Measurements from ENCODE around the gene HSPBP1.

GRCh38 chr19:55249841-55250240 is 30.1 kb downstream of the HSPBP1 start:
- no peak for TF ChIP-seq BHLHE40 (IDR thresholded peaks at IDR 0.05; ENCODE audit: low read length)
- no peak for TF ChIP-seq SMC3 (conservative IDR thresholded peaks at IDR 0.05; ENCODE audit: insufficient read depth, low read depth, low read length)
- no peak for TF ChIP-seq MAX (CRISPR knock-in tag; IDR thresholded peaks at IDR 0.05)
- no peak for TF ChIP-seq HDAC6 (IDR thresholded peaks at IDR 0.05; ENCODE audit: low read depth, low read length)
- TF ChIP-seq TRIM28 (IDR thresholded peaks at IDR 0.05): no peak
- TF ChIP-seq CTCF (IDR thresholded peaks at IDR 0.05 in 2 of 3, conservative IDR thresholded peaks at IDR 0.05 in 1 of 3; ENCODE audit: insufficient read depth in 2 of 3, low read depth in 1 of 3, low read length in 3 of 3): no peak
- TF ChIP-seq POLR2A (conservative IDR thresholded peaks at IDR 0.05): no peak
- no peak for TF ChIP-seq FOXP1 (CRISPR knock-in tag; IDR thresholded peaks at IDR 0.05)
- TF ChIP-seq E2F1 (CRISPR knock-in tag; IDR thresholded peaks at IDR 0.05): no peak
- TF ChIP-seq SP2 (IDR thresholded peaks at IDR 0.05; ENCODE audit: extremely low read depth, low read depth, low read length, poor library complexity, severe bottlenecking): no peak
